RPMI8226 (cell line): ENCODE data around the gene ERC1.
"Not testable (repeated sequence)": the region's sequence is repeated elsewhere in the genome, so short reads cannot be mapped to it uniquely, and the experiment has no call there.

Experiments used
- DNase-seq: peaks from one replicate; pipeline ENCODE4 v3.0.0-alpha.2; 2015

The ERC1 gene

DNA sequence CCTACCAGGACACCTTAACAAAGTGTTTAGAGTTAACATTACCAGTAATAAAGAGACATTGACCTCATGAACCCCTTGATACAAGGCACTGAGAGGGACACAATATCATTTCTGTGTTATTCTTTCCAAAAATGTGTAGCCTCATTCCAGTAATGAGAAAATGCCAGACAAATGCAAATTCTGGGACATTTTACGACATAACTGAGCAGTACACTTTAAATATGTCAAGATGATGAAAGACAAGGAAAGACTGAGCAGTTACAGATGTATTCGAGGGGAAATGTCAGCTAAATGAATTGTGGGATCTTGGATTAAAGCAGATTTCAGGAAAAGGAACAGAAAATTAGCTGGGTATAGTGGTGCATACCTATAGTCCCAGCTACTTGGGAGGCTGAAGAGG lies 255.6 kb downstream of the ERC1 start:
- DNase-seq, result no peak

DNA sequence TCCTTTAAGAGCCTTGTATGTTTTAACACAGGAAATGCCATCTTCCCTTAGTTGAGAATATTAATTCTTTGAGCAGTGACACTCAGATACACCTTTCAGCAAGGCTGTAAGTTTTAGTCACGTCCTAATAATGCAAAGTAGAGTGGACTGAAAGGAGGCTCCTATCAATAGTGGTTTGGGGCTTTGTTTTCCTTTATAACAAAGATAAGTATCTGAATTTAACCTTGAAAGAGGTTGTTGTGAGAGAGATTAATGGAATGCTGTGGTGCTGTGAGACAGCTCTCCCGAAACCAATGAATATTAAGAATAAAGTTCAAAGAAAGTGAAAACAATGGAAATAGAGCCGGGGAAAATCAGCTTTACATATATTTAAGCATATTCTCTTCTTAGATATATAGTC lies 259.6 kb downstream of the ERC1 start:
- no peak for DNase-seq

DNA sequence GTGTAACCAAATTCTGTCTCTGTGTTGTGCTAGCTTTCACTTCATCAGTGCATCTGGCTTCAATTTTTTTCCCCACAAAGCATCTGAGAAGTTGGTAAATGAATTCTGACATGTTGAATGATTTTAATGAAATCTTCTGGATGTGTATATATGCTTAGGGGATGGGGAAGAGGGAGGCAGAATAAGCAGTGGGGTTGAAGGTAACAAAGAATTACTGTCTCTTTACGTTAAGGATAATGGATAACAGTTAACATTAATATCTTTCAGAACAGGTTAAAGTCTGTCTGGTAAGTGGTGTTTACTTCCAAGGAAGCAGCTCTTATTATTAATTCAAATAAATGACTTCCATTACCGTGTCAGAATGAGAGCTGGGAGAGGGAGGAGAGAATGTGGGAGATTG lies 261.7 kb downstream of the ERC1 start:
- DNase-seq, result no peak

DNA sequence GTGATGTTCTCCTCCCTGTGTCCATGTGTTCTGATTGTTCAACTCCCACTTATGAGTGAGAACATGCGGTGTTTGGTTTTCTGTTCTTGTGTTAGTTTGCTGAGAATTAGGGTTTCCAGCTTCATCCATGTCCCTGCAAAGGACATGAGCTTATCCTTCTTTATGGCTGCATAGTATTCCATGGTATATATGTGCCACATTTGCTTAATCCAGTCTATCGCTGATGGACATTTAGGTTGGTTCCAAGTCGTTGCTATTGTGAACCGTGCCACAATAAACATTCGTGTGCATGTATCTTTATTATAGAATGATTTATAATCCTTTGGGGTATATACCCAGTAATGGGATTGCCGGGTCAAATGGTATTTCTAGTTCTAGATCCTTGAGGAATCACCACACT lies 264.1 kb downstream of the ERC1 start:
- DNase-seq, result not testable (repeated sequence)

DNA sequence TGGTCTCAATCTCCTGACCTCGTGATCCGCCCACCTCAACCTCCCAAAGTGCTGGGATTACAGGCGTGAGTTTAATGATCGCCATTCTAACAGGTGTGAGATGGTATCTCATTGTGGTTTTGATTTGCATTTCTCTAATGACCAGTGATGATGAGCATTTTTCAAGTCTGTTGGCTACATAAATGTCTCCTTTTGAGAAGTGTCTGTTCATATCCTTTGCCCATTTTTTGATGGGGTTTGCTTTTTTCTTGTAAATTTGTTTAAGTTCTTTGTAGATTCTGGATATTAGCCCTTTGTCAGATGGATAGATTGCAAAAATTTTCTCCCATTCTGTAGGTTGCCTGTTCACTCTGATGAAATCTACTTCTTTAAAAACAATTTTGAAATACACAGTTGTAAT lies 264.8 kb downstream of the ERC1 start:
- DNase-seq, result not testable (repeated sequence)

DNA sequence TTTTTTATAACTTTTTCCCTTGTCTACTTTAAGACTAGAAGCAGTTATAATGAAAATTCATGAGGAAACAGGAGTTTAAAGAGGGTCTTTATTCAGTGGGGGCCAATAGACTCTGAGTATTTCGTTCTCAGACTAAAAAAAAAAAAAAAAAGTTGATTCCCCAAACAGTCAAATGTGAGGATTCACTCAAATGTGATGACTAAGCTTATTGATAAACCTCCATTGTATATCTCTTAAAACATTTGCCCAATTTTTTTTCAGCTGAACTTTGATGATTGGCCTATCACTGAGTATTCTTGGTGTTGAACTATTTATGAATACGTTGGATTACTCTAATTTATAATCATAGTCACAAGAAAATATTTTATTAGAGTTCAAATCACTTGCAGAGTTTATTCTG lies 265.3 kb downstream of the ERC1 start:
- no peak for DNase-seq

DNA sequence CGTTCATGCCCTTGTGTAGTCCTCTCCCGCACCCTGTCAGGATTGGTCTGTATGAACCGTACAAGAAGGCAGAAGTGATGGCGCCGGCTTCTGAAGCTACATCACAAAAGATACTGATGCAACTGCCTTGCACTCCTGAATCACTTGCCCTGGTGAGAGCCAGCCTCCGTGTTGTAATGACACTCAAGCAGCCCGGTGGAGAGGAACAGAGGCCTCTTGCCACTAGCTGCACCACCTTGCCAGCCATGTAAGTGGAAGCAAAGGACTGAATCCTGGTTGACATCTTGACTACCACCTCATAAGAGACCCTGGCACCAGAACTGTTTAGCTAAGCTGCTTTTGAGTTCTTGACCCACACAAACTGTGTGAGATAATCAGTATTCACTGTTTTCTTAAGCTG lies 266.0 kb downstream of the ERC1 start:
- no peak for DNase-seq

DNA sequence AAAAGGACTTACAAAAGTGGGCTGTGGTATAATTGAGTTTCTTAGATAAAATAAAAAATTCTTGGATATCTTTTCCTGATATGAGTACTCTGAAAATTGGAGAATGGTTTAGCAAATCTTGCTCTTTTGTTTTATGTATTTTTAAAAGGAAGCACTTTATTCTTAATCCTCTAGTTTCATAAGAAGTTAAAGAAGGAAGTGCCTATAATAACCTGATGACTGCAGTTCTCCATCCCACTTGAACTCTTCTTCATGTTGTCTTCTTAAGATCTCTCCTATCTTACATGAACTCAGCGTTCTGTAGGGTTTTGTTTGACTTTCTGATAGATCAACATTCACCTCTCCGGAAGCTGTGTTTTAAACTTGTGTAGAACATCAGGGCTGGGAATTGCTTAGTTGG lies 271.0 kb downstream of the ERC1 start:
- no peak for DNase-seq

DNA sequence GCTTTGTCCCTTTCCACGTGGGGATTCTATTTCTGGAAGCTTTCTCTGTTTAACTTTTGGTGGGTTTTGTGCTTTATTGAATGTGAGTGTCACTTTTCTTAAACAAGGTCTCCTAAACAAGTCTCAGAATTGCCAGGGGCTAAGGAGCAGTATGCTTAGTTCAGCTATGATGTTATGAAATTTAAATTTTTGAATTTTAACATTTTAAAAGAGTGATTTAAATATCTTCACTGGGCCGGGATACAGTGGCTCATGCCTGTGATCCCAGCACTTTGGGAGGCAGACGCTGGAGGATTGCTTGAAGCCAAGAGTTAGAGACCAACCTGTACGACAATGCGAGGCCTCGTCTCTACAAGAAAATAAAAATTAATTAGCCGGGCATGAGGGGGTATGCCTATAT lies 276.2 kb downstream of the ERC1 start:
- DNase-seq, result no peak

DNA sequence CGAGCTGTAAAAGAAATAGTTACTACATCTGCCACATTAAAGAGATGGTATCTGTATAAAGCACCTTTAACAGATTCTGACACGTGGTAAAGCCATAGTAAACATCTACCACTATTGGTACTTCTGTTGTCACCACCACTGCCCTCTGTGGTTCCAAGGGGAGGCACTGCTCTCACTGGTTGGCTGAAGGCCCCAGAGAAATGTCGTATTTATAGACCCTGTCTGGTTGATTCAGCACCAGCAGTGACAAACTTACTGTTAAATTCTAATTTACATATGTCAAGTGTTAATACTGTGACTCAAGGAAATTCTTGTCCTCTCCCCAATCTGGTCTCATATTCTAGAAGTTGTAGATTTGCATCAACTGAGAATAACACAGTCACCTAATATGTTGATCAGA lies 281.1 kb downstream of the ERC1 start:
- no peak for DNase-seq

DNA sequence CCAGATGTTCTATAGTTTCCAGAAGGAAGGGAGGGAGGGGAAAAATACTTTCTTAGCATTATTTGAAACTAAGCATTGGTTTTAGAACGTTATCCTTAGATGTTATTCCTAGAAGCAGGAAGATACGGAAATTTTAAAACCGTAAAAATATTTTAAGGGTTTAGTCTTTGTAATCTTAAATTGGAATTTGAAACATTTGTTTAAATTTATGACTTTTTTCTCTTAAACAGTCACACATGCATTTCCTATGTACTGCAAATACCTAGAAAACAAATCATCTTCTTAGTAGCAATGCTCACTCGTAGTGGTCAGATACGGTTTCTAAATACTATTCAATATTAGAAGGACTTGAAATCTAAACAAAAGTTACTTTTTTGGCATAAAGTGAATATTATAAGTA lies 282.0 kb downstream of the ERC1 start:
- no peak for DNase-seq

DNA sequence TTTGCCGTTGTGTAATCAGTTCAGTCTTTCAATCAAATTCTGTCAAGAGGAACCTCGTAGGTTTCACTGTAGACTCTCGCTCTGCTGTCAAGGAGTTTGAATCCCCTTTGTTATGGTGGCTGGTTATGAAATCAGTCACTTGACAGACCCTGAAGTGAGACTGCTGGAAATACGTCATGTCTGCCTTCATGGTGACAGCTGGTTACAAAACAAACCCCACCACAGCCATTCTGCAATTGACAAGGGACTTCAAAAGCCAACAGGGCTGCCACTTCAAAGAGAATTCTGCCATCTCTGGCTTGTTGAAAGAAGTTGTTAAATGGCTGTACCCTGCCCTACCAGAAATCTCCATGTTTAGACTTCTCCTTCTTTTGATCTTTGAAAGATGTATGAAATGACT lies 286.9 kb downstream of the ERC1 start:
- no peak for DNase-seq

DNA sequence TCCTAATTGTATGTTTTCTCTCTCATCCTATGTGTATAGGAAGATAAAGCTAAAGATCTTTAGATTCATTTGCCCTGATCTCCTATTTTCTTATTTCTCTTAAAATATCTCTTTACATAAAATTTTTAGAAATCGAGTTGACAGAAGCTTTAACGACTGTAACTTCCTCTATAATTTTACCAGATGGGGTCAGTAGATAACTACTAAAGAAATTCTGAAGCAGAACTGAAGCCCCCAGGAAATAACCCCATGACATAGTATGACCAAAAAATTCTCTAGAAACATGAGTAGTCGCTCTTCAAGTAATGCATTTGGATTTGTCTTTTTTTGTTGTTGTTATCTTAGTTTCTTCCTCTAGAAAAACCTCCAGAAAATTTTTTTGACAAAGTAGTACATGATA lies 288.0 kb downstream of the ERC1 start:
- no peak for DNase-seq

DNA sequence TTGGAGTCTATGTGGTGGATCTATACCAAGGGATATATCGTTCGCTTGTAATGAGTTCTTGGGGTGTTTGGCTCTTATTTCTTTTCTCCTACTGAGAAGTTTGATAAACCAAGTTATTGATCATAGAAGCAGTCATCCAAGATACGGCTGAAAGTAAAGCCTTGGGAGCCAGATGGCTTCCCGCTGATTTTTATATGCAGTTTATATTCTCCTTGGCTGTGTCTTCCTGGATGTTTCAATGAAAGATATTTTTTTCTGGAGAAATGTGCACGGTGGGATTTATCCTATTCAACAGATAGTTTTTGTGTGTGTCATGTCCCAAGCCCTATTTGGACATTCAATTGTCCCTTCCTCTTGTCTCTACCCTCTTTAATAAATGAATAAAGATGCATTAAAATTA lies 289.0 kb downstream of the ERC1 start:
- DNase-seq, result no peak

DNA sequence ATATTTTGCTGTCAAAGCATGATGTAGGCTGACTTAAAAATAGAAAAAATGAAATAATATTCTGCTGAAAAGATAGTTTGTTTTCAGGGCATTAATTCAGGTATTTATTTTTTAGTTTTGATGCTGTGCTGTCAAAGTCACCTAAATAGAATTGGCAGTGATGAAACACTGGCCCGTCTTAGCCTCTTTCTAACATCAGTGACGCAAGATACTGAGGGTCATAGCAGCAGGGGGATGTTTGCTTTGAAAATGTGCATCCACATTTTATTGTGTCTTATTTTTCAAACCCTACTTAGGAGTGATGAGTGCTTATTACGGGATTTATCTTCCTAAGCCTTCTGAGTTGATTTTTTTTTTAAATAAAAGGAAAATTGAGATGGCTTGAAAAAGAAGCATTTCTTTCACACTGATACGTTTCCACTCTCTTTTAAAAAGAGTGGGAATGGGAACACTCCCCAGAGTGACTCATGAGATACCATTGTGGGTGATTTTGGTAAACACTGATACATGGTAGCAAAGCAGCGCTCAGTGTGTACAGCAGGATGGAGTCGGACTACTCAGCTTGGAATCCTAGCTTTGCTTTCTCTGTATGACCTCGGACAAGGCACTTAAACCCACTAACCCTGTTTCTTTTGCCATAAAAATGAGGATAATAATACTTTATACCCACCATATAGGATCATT lies 290.8 kb downstream of the ERC1 start:
- DNase-seq, result no peak

DNA sequence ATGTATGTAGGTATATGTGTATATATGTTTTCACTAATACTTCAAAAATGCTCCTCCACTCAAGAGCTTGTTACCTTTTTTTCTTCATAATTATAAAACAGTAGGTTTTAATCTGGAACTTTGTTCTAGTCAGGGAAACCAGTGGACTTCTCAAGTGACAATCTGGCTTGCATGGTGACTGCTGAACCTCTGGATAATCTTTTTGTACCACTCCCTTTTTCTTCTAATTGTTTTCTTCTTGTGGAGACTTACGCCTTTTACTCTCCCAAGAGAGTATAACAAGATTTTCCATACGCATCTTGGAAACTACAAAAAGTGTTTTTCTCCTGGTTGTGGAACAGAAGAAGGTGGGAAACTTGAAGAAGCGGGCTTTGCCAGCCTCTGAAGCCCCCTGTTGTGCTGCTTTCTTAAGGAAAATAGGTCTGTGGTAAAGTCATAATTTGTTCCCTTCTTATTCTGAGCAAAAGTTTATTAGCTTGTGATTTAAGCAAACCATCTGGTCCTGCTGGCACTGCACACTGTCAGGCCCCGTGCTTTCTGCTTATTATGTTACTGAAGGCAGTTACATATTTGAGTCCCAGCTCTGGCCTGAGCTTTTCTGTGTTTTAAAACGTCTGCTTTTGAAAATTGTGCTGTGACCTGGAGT lies 291.8 kb downstream of the ERC1 start:
- DNase-seq, result no peak

DNA sequence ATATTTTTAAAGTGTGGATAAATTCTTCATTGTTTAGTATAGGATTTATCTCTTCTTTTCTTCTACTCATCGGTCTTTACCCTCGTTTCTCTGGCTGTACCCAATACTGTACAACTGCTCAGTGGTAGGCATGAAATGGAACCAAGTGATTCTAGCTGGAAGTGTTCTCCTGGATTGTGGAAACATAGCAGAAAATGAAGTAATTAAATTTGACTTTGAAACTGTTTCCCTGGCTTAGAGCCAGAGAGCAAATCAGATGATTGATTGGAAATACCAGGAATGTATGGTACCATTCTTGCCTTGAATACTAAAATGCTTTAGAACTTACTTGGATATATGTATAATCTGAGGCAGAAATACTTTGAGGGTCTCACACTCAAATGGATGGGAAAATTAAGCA lies 292.3 kb downstream of the ERC1 start:
- DNase-seq, result no peak

DNA sequence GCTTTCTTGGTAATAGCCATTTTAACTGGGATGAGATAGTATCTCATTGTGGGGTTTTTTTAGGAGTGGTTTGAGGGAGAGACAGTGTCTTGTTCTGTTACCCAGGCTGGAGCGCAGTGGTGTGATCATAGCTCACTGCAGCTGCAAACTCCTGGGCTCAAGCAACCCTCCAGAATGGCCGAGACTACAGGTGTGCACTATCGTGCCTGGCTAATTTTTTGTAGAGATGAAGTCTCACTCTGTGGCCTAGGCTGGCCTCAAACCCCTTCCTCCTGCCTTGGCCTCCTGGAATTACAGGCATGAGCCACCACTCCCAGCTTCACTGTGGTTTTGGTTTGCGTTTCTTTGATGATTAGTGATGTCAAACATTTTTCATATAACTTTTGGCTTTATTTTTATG lies 293.6 kb downstream of the ERC1 start:
- no peak for DNase-seq

DNA sequence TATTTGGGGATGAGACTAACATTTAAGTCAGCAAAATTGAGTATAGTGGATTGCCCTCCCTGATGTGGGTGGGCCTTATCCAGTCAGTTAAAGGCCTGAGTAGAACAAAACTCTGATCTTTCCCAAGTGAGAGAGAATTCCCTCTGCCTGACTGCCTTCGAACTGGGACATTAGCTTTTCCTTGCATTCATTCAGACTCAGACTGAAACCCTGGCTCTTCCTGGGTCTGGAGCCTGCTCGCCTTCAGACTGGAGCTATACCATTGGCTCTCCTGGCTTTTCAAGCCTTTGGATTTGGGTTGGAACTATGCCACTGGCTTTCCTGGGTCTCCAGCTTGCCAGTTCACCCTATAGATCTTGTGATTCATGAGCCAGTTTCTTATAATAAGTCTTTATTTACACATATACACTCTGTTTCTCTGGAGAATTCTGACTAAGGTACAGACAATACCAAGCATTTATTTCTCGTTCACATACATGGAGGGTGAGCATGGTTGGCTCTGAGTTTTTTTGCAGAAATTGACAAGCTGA lies 296.5 kb downstream of the ERC1 start:
- DNase-seq, result no peak

DNA sequence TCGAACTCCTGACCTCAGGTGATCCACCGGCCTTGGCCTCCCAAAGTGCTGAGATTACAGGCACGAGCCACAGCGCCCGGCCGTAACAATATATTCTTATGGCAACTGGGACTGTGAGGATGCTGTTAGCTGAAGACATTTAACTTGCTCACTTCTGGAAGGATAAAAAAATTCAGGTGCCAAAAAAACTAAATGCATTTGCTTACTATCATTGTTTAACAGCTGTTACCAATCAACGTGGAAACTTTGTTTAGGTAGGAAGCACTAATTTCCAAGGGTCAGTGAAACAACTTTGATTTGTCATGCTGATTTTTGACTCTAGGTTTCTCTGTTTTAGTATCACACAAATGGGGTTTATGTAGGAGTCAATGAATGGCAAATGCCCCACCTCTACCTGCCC lies 297.3 kb downstream of the ERC1 start:
- no peak for DNase-seq

DNA sequence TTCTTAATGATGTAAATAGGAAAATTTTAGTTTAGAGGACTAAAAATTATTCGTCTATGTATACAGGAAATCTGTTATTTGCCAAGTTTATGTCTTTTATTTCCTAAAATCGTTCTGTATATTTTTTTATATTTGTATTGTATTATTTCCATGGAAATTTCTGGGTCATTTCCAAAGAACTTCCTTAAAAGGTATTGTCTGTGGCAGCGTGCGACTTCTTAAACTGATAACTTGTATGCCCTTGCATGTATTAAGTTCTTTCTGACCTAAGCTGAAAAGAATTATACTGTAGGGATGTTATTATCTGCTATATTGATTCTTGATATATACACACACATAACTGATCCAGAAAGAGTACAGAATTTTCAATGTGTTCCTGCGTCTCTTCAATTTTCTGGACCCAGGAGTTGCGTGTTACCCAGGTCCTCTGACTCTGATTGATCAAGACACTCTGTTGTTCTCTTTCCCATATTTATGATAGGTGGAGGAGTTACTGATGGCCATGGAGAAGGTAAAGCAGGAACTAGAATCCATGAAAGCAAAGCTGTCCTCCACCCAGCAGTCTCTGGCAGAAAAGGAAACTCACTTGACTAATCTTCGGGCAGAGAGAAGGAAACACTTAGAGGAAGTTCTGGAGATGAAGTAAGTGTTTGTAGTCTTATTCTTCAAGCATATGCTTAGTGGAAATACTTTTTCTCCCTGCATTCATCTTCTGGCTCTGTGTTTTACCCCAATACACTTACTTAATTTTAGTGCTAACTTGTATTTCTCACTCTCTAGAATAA lies 298.5 kb downstream of the ERC1 start:
- DNase-seq, result no peak

DNA sequence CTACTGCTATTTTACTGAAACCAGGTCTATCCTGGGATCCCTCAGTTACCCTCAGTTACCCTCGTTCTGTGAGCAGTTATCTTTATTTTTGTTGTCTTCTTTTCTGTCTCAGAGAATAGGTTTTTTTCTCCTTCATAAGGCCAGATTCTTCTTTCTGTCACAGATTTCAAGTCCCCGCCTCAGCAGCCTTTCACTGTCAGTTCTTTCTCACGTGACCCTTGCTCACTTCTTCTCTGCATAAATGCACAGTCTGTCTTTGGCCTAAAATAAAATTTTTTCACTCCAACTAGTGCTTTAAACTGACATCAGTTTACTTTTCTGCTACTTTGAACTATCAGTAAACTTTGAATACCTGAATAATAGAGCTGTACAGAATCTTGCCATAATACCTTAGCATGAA lies 299.7 kb downstream of the ERC1 start:
- no peak for DNase-seq

DNA sequence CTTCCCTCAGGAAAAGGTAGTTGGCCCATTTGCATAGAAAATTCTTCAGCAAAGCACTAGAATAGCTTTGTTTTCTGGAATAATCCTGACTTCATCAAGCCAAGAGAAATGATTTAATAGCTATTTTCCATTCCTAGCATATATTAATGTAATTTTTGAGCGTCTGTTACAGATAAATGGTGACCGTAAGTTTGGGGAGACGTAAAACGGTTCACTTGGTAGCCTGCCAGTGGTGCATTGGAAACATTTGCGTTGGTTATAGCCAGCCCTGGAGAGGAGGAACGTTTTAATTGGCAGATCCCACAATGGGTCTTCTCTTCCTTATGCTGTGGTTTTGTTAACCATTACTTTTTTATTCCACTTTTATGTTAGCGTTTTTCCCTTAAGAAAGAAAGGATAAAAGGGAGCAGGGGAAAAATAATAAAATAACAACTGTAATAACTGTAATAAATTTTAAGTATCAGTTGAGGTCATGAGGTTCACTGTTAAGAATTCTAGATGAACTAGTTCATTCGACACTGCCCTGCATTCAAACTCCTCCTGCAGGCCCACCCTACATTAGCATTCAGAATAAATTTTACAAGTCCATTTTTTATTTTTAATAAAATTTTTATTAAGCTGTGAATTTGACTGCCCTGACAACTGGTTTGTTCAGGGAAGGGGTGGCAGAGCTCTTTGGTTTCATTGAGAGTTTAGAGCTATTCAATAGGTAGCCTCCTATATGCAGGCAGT lies 300.7 kb downstream of the ERC1 start:
- no peak for DNase-seq
